GM12864 (cell line): ENCODE data around the gene ANXA6.

Source experiments
- DNase-seq: peaks from one replicate; pipeline ENCODE4 v3.0.0-alpha.2; 2011; ENCODE audit warnings: low read depth
- H3K4me3 ChIP-seq: 2 replicates; pipeline ENCODE4 v1.5.1; 2011; ENCODE audit warnings: mild to moderate bottlenecking, low read depth, low read length, control low read depth
- CTCF ChIP-seq: IDR thresholded peaks from 2 replicates; pipeline ENCODE4 v1.5.1; 2011; ENCODE audit warnings: low read depth, mild to moderate bottlenecking, moderate library complexity, low read length, control low read depth, inconsistent platforms; ENCODE audit errors: missing control alignments

The ANXA6 gene

DNA sequence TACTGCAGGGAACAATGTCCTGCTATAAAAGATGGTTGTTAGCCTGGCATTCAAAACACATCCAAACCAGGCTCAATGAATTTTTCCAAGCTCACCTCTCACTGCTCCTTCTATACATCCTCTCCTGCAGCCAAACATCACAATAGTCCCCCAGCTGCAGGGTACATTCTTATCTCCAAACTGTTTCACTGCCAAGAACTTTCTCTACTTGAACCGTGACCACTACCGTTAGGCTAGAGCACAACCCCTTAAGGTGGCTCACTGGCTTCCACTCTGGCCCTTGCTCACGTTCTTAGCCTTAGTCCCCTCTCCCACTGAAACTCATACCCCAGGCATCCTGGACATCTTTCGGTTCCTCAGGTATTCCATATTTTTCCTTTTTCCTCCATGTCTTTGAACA lies 29.0 kb upstream of the ANXA6 start:
- H3K4me3 ChIP-seq: no peak overlapping the region
- TF ChIP-seq CTCF: no peak
- no peak for DNase-seq

GRCh38 chr5:151186052-151186451 lies 28.5 kb upstream of the ANXA6 start:
- H3K4me3 ChIP-seq: no peak overlapping the region
- DNase-seq: no peak
- TF ChIP-seq CTCF: no peak

- no peak for DNase-seq
- no peak for TF ChIP-seq CTCF
- H3K4me3 ChIP-seq: no peak overlapping the region
These were observed 26.9 kb upstream of the ANXA6 start for GRCh38 chr5:151184316-151185042.

DNA sequence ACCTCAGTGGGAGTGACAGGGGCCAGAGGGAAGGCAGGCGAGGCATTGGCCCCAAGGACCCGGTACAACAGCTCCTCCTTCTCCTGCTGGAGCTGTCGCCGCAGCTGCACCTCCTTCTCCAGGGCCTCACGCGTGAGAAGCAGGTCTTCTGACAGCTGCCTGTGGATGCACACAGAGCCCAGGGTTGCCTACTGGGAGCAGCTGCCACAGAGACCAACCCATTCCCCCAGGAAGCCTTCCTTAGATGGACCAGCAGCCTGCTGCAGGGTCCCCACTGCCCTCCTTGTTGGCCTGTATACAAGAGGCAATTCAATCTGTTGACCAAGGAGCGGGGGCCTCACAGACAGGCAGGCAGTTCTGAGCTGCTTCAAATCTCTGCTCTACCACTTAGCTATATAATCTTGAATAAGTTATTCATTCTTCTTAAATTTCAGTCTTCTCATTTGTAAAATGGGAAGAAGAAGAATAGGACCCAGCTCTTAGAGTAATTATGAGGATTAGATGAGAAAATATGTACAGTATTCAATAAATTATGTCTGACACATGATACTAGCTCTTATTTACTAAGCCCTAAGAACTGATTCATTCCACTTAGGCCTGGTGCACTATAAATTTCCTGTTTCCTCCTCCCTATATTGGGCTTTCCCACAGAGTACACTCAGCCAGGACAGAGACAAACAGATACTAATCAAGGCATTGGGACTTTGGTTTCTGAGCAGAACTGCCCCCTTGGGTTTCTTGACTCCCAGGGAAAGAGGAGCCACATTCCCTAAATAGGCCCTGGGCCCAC lies 26.1 kb upstream of the ANXA6 start:
- TF ChIP-seq CTCF: no peak
- DNase-seq: no peak

DNA sequence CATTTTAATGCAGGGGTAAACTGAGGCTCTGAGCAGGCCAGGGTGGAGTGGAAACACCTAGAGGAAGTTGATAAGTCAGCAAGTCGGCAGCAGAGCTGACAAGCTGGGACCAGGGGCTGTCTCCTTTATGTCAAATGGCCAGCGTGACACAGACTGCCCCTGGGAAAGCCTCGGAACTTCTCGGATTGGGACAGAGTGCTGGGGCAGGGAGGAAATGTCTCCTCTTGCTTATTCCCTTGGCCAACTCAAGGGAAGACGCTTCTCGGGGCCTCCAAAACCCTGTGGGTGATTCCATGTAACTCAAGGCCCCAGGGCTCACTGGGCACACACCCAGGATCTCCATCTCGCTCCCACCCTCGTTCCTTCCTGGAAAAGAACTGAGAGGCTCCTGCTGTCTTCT lies 25.4 kb upstream of the ANXA6 start:
- no peak for TF ChIP-seq CTCF
- DNase-seq: no peak
- no peak overlapping the region for H3K4me3 ChIP-seq

More for the DNA sequence above, 26.1 kb upstream of the ANXA6 start:
- no peak overlapping the region for H3K4me3 ChIP-seq

- H3K4me3 ChIP-seq: no peak overlapping the region
- no peak for DNase-seq
- TF ChIP-seq CTCF: no peak
These were observed 24.9 kb upstream of the ANXA6 start for GRCh38 chr5:151182524-151182900.
